OCI-LY1 (cell line): ENCODE results near the gene VWA5B1.

ENCODE experiments used
- H2AFZ ChIP-seq: fragments of 200-600 bp; sonication (generic), shearing (Covaris generic); 2 replicates; pipeline ENCODE4 v1.6.0; 2014; ENCODE audit warnings: antibody characterized with exemption, mild to moderate bottlenecking, low read length
- H3F3A ChIP-seq: fragments of 200-600 bp; sonication (generic), shearing (Covaris generic); 2 replicates; pipeline ENCODE4 v1.6.0; 2014; ENCODE audit warnings: mild to moderate bottlenecking, antibody characterized with exemption, low read length, moderate library complexity; ENCODE audit not compliant: insufficient read depth
- H3K27ac ChIP-seq: fragments of 200-600 bp; sonication (generic); 2 replicates; pipeline ENCODE4 v1.5.1; 2014; ENCODE audit warnings: low read length, mixed run types, mild to moderate bottlenecking, low read depth; ENCODE audit not compliant: poor library complexity, severe bottlenecking
- H3K27me3 ChIP-seq: fragments of 200-600 bp; sonication (generic); 2 replicates; pipeline ENCODE4 v1.6.0; 2014; ENCODE audit warnings: antibody characterized with exemption, mild to moderate bottlenecking, low read length, moderate library complexity; ENCODE audit not compliant: insufficient read depth
- H3K36me3 ChIP-seq: fragments of 200-600 bp; sonication (generic); 2 replicates; pipeline ENCODE4 v1.6.1; 2014; ENCODE audit warnings: mild to moderate bottlenecking, antibody characterized with exemption, low read length, moderate library complexity, mixed read lengths; ENCODE audit not compliant: insufficient read depth
- H3K4me1 ChIP-seq: fragments of 200-600 bp; sonication (generic); 2 replicates; pipeline ENCODE4 v1.5.1; 2014; ENCODE audit warnings: mild to moderate bottlenecking, low read length, moderate library complexity; ENCODE audit not compliant: insufficient read depth, severe bottlenecking
- H3K4me2 ChIP-seq: fragments of 200-600 bp; sonication (generic), shearing (Covaris generic); 2 replicates; pipeline ENCODE4 v1.6.1; 2014; ENCODE audit warnings: low read length
- H3K4me3 ChIP-seq: fragments of 200-600 bp; sonication (generic); 2 replicates; pipeline ENCODE4 v1.5.1; 2014; ENCODE audit warnings: low read length, low read depth, mild to moderate bottlenecking, mixed read lengths; ENCODE audit not compliant: poor library complexity, severe bottlenecking
- H3K79me2 ChIP-seq: fragments of 200-600 bp; shearing (Covaris generic); 2 replicates; pipeline ENCODE4 v1.6.1; 2016; ENCODE audit warnings: mixed run types, low read length, mixed read lengths; ENCODE audit not compliant: insufficient read depth
- H3K9ac ChIP-seq: fragments of 200-600 bp; sonication (generic), shearing (Covaris generic); 2 replicates; pipeline ENCODE4 v1.6.1; 2014; ENCODE audit warnings: mild to moderate bottlenecking, low read length, mixed read lengths
- H3K9me2 ChIP-seq: fragments of 200-600 bp; sonication (generic), shearing (Covaris generic); 2 replicates; pipeline ENCODE4 v1.6.1; 2014; ENCODE audit warnings: low read depth, mild to moderate bottlenecking, low read length, mixed read lengths
- H3K9me3 ChIP-seq: fragments of 200-600 bp; shearing (Covaris generic); 2 replicates; pipeline ENCODE4 v1.6.1; 2014; ENCODE audit warnings: low read length, mixed read lengths
- H4K20me1 ChIP-seq: fragments of 200-600 bp; sonication (generic), shearing (Covaris generic); 2 replicates; pipeline ENCODE4 v1.6.0; 2016; ENCODE audit warnings: mild to moderate bottlenecking, low read length; ENCODE audit not compliant: insufficient read depth
- CTCF ChIP-seq: fragments of 200-600 bp; sonication (generic), shearing (Covaris generic); IDR thresholded peaks from 2 replicates; pipeline ENCODE4 v1.5.1; 2017; ENCODE audit warnings: mild to moderate bottlenecking, antibody characterized with exemption, low read length, moderate library complexity, mixed read lengths
- EZH2 ChIP-seq: fragments of 200-600 bp; sonication (generic), shearing (Covaris generic); IDR thresholded peaks from 2 replicates; pipeline ENCODE4 v1.8.0; 2017; ENCODE audit warnings: borderline replicate concordance, mixed run types, mild to moderate bottlenecking, antibody characterized with exemption, low read length, moderate library complexity, mixed read lengths

VWA5B1 gene

DNA sequence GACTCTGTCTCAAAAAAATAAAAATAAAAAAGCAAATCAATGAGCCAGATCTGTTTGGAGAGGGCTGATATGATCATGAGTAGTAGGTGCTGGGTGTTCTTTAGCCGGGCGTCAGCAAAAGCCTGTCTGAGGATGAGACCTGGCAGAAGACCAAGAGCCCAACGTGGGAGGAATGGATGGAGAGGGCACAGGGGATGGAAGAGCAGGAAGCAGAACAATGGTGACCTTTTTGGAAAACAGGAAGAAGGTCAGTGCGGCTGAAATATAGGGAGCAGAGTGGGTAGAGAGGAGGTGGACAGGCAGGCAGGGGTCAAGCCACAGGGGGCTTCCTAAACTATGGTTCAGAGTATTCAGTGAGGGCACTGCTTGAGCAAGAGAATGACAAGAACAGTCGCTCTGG, 30.9 kb downstream of the VWA5B1 start:
- Histone ChIP-seq H3K4me1 (no peaks in the 10 kb centered on the region), H3K27ac (no peak overlapping the region), H3K79me2 (no peaks in the 10 kb centered on the region), H4K20me1 (no peaks in the 10 kb centered on the region), H3K4me2 (no peak overlapping the region), H3K9me2 (no peaks in the 10 kb centered on the region), H3K9me3 (no peaks in the 10 kb centered on the region), H3K9ac (no peak overlapping the region), H3K36me3 (no peaks in the 10 kb centered on the region), H2AFZ (no peak overlapping the region), H3K27me3 (no peaks in the 10 kb centered on the region; the same call in 1 of the 2 replicates), H3F3A (no peaks in the 10 kb centered on the region), H3K4me3 (no peak overlapping the region)
- TF ChIP-seq EZH2: no peak
- no peak for TF ChIP-seq CTCF

- Histone ChIP-seq H3K9me2 (no peaks in the 10 kb centered on the region), H3K27me3 (no peaks in the 10 kb centered on the region; the same call in 1 of the 2 replicates), H3F3A (no peaks in the 10 kb centered on the region), H3K4me1 (no peaks in the 10 kb centered on the region), H3K4me2 (no peak overlapping the region), H3K79me2 (no peaks in the 10 kb centered on the region), H3K27ac (no peak overlapping the region), H3K4me3 (no peak overlapping the region), H3K9me3 (no peaks in the 10 kb centered on the region), H3K9ac (no peak overlapping the region), H3K36me3 (no peaks in the 10 kb centered on the region), H4K20me1 (no peaks in the 10 kb centered on the region), H2AFZ (no peak overlapping the region)
- no peak for TF ChIP-seq EZH2
- TF ChIP-seq CTCF: no peak
Observed at GRCh38 chr1:20322081-20322824, 31.6 kb downstream of the VWA5B1 start.

- Histone ChIP-seq H3K27ac (no peak overlapping the region), H3K9me3 (no peaks in the 10 kb centered on the region), H3K27me3 (no peaks in the 10 kb centered on the region; the same call in 1 of the 2 replicates), H2AFZ (no peak overlapping the region), H3K36me3 (no peaks in the 10 kb centered on the region), H3K9ac (no peak overlapping the region), H3K4me2 (no peak overlapping the region), H3F3A (no peaks in the 10 kb centered on the region), H3K79me2 (no peaks in the 10 kb centered on the region), H3K4me3 (no peak overlapping the region), H4K20me1 (no peaks in the 10 kb centered on the region), H3K9me2 (no peaks in the 10 kb centered on the region), H3K4me1 (no peaks in the 10 kb centered on the region)
- no peak for TF ChIP-seq CTCF
- TF ChIP-seq EZH2: no peak
Observed at GRCh38 chr1:20322825-20323612, 32.3 kb downstream of the VWA5B1 start.
